GM18909 (cell line): ENCODE measurements around the gene NBDY.
"Not testable (repeated sequence)": the region's sequence is repeated elsewhere in the genome, so short reads cannot be mapped to it uniquely, and the experiment has no call there.

Experiments used
- ATAC-seq: cut with Tn5 transposase; IDR thresholded peaks from one replicate; pipeline ENCODE4 v1.9.1; 2021; ENCODE audit warnings: mild to moderate bottlenecking; ENCODE audit not compliant: unreplicated experiment, poor library complexity

The NBDY gene

GRCh38 chrX:56764153-56764974 is 35.3 kb downstream of the NBDY start:
- peak; percentile 50 for ATAC-seq

GRCh38 chrX:56764975-56765791 is 36.1 kb downstream of the NBDY start:
- peak; percentile 15 for ATAC-seq

- ATAC-seq, result no peak
Measured at GRCh38 chrX:56765811-56766553, 36.9 kb downstream of the NBDY start.

GRCh38 chrX:56766554-56767347 is 37.7 kb downstream of the NBDY start:
- no peak for ATAC-seq

- peak; percentile 25 for ATAC-seq
Measured at GRCh38 chrX:56767348-56768119, 38.5 kb downstream of the NBDY start.

GRCh38 chrX:56768120-56768660 is 39.1 kb downstream of the NBDY start:
- peak; percentile 28 for ATAC-seq

GRCh38 chrX:56772675-56773521 is 43.9 kb downstream of the NBDY start:
- peak; percentile 38 for ATAC-seq

- ATAC-seq, result peak; percentile 41
Measured at GRCh38 chrX:56773522-56774060, 44.5 kb downstream of the NBDY start.

GRCh38 chrX:56778099-56778923 is 49.3 kb downstream of the NBDY start:
- ATAC-seq, result peak; percentile 45

- peak; percentile 47 for ATAC-seq
Measured at GRCh38 chrX:56778924-56779468, 50.0 kb downstream of the NBDY start.

- not testable (repeated sequence) for ATAC-seq
Measured at GRCh38 chrX:56780681-56781649, 51.9 kb downstream of the NBDY start.

GRCh38 chrX:56782352-56782751 is 53.3 kb downstream of the NBDY start:
- ATAC-seq, result no peak

- ATAC-seq, result no peak
Measured at GRCh38 chrX:56782791-56783449, 53.9 kb downstream of the NBDY start.

GRCh38 chrX:56783450-56783831 is 54.4 kb downstream of the NBDY start:
- peak; percentile 27 for ATAC-seq

- no peak for ATAC-seq
Measured at GRCh38 chrX:56783996-56784620, 55.1 kb downstream of the NBDY start.
